ENCODE results near the gene TRAPPC4. TPM values are rescaled to one million over a fixed set of nuclear protein-coding genes. Genes with fewer than 3 reads are reported as not detected.
"Not testable (repeated sequence)": the region's sequence is repeated elsewhere in the genome, so short reads cannot be mapped to it uniquely, and the experiment has no call there.

The TRAPPC4 gene
- total RNA-seq, 1 experiment from 2014 or later: 51.4 TPM

GRCh38 chr11:119030329-119031047, 11.9 kb downstream of the TRAPPC4 start, which contains the start of gene SLC37A4:
TSS of gene SLC37A4 (minus strand) at chr11:119030877.
- BruUV-seq (replicated peaks): no TSS peak
- Histone ChIP-seq H3K36me3 (ENCODE audit: low read depth) (no peaks in the 10 kb centered on the region), H3K9me2 (ENCODE audit: insufficient read depth) (no peaks in the 10 kb centered on the region), H3K79me2 (ENCODE audit: low read depth) (peaks cover 16% of the 10 kb centered on the region), H3K4me3 (peak within 1 kb of the TSS; percentile 80), H4K20me1 (ENCODE audit: insufficient read depth) (no peaks in the 10 kb centered on the region), H3K4me2 (peak within 1 kb of the TSS; percentile 98), H3K27me3 (ENCODE audit: insufficient read depth, low read depth) (no peaks in the 10 kb centered on the region), H3K27ac (no peak within 1 kb of the TSS), H2AFZ (peak within 1 kb of the TSS; percentile 99), H3K4me1 (replicated peaks; ENCODE audit: insufficient read depth) (peaks cover 14% of the 10 kb centered on the region; the same call in 1 of the 2 replicates), H3K9me3 (ENCODE audit: insufficient read depth, low read depth) (no peaks in the 10 kb centered on the region), H3F3A (ENCODE audit: insufficient read depth, low read depth) (peaks cover 23% of the 10 kb centered on the region; the same call in 1 of the 2 replicates)
- intact Hi-C loops (cut with micrococcal nuclease; ENCODE audit: unreplicated experiment): no loop called here
- CTCF ChIA-PET: interaction anchor here (0.7 to 1.5 kb wide), 2 partner anchors 37 to 80 kb away, joined by 3 to 7 read pairs; partner anchors contain the start of gene VPS11
- TF ChIP-seq CTCF (conservative IDR thresholded peaks at IDR 0.05): no peak; the same call in 1 of the 2 replicates
- no peak for TF ChIP-seq EZH2 (IDR thresholded peaks at IDR 0.05; ENCODE audit: low read depth)
- POLR2A ChIA-PET (ENCODE audit: unreplicated experiment): interaction anchor here (0.5 to 0.6 kb wide), 3 partner anchors 8 to 165 kb away, joined by 3 to 11 read pairs (median 3); no protein-coding TSS in a partner anchor
- DNase-seq: peak; percentile 98 to 99

- CTCF ChIA-PET: interaction anchor here (0.6 to 0.8 kb wide), 2 partner anchors 8 to 24 kb away, joined by 3 to 6 read pairs; no protein-coding TSS in a partner anchor
- no peaks in the 10 kb centered on the region for H3K27me3 ChIP-seq (ENCODE audit: insufficient read depth, low read depth)
- no TSS peak for BruUV-seq (replicated peaks)
- H3K27ac ChIP-seq: no peak overlapping the region
- H3K79me2 ChIP-seq (ENCODE audit: low read depth): peaks cover 16% of the 10 kb centered on the region
- H4K20me1 ChIP-seq (ENCODE audit: insufficient read depth): no peaks in the 10 kb centered on the region
- H3K36me3 ChIP-seq (ENCODE audit: low read depth): no peaks in the 10 kb centered on the region
- peaks cover 14% of the 10 kb centered on the region; the same call in 1 of the 2 replicates for H3K4me1 ChIP-seq (replicated peaks; ENCODE audit: insufficient read depth)
- intact Hi-C loops (cut with micrococcal nuclease; ENCODE audit: unreplicated experiment): no loop called here
- H3F3A ChIP-seq (ENCODE audit: insufficient read depth, low read depth): peaks cover 23% of the 10 kb centered on the region; the same call in 1 of the 2 replicates
- POLR2A ChIA-PET (ENCODE audit: unreplicated experiment): no interaction called here
- H3K4me3 ChIP-seq: no peak overlapping the region
- H3K4me2 ChIP-seq: no peak overlapping the region
- TF ChIP-seq CTCF (conservative IDR thresholded peaks at IDR 0.05) (no peak), EZH2 (IDR thresholded peaks at IDR 0.05; ENCODE audit: low read depth) (no peak)
- H2AFZ ChIP-seq: no peak overlapping the region; the same call in 1 of the 2 replicates
- H3K9me2 ChIP-seq (ENCODE audit: insufficient read depth): no peaks in the 10 kb centered on the region
- peak in 1 of 2 experiments; percentile 12 for DNase-seq
- no peaks in the 10 kb centered on the region for H3K9me3 ChIP-seq (ENCODE audit: insufficient read depth, low read depth)
Observed at GRCh38 chr11:119031912-119032280, 13.3 kb downstream of the TRAPPC4 start.

GRCh38 chr11:119033421-119033820, 14.9 kb downstream of the TRAPPC4 start:
- H2AFZ ChIP-seq; POLR2A ChIA-PET (ENCODE audit: unreplicated experiment); DNase-seq; H3K4me2 ChIP-seq; H3K9me2 ChIP-seq (ENCODE audit: insufficient read depth); H3K9me3 ChIP-seq (ENCODE audit: insufficient read depth, low read depth); H4K20me1 ChIP-seq (ENCODE audit: insufficient read depth); H3K36me3 ChIP-seq (ENCODE audit: low read depth); intact Hi-C loops (cut with micrococcal nuclease; ENCODE audit: unreplicated experiment); BruUV-seq (replicated peaks); H3K4me3 ChIP-seq; H3K27me3 ChIP-seq (ENCODE audit: insufficient read depth, low read depth); H3K27ac ChIP-seq: not testable (repeated sequence)
- Histone ChIP-seq H3K79me2 (ENCODE audit: low read depth) (peaks cover 16% of the 10 kb centered on the region), H3F3A (ENCODE audit: insufficient read depth, low read depth) (peaks cover 23% of the 10 kb centered on the region), H3K4me1 (replicated peaks; ENCODE audit: insufficient read depth) (peaks cover 14% of the 10 kb centered on the region; the same call in 1 of the 2 replicates)
- CTCF ChIA-PET: interaction anchor here (0.6 to 0.7 kb wide), 6 partner anchors 11 to 304 kb away, joined by 3 to 8 read pairs (median 6); no protein-coding TSS in a partner anchor
